Epithelial cell of esophagus (primary cell): ENCODE data around the gene PPP1R2B.

Source experiments
- DNase-seq: peaks from one replicate; pipeline ENCODE4 v3.0.0; 2010; ENCODE audit warnings: low read depth
- H3K4me3 ChIP-seq: 2 replicates; pipeline ENCODE4 v1.5.1; 2011; ENCODE audit warnings: mild to moderate bottlenecking, low read length, control low read depth
- CTCF ChIP-seq: IDR thresholded peaks from 2 replicates; pipeline ENCODE4 v1.5.1; 2011; ENCODE audit warnings: low read depth, mild to moderate bottlenecking, low read length, control low read depth, inconsistent platforms; ENCODE audit not compliant: insufficient read depth; ENCODE audit errors: missing control alignments

The PPP1R2B gene

GRCh38 chr5:156893517-156893916 lies 43.4 kb downstream of the PPP1R2B start:
- no peak for DNase-seq
- no peak for TF ChIP-seq CTCF
- H3K4me3 ChIP-seq = no peak overlapping the region

- no peak overlapping the region for H3K4me3 ChIP-seq
- peak; percentile 19 for DNase-seq
- TF ChIP-seq CTCF = no peak
Observed at GRCh38 chr5:156896546-156896945, 46.5 kb downstream of the PPP1R2B start.
